ENCODE measurements around the gene NCOA3. TPM values are rescaled to one million over a fixed set of nuclear protein-coding genes. Genes with fewer than 3 reads are reported as not detected.

Gene NCOA3
- total and polyA plus RNA-seq, 10 of the 15 experiments (the other 5 are each of a cell fraction or from before 2014, with no cell fraction given): 16.9 to 96.2 (median 73.6) TPM

- TF ChIP-seq BHLHE40 (IDR thresholded peaks at IDR 0.05; ENCODE audit: borderline replicate concordance in 1 of 2, low read depth in 2 of 2, low read length in 1 of 2) (no peak), YBX1 (IDR thresholded peaks at IDR 0.05) (no peak), CEBPB (IDR thresholded peaks at IDR 0.05; ENCODE audit: borderline replicate concordance in 1 of 2, low read depth in 2 of 2, low read length in 2 of 2) (no peak), HDAC2 (IDR thresholded peaks at IDR 0.05) (no peak), ZNF622 (IDR thresholded peaks at IDR 0.05) (no peak), CHD1 (IDR thresholded peaks at IDR 0.05; ENCODE audit: low read depth, low read length) (no peak), CBX3 (IDR thresholded peaks at IDR 0.05; ENCODE audit: borderline replicate concordance, low read depth) (no peak), WRNIP1 (IDR thresholded peaks at IDR 0.05; ENCODE audit: borderline replicate concordance, low read depth, low read length) (no peak), POU2F2 (IDR thresholded peaks at IDR 0.05; ENCODE audit: borderline replicate concordance, low read depth, low read length) (peak; percentile 67; the same call in 1 of the 3 replicates), HCFC1 (IDR thresholded peaks at IDR 0.05; ENCODE audit: low read length) (no peak), BCL11A (IDR thresholded peaks at IDR 0.05; ENCODE audit: low read depth, low read length) (no peak), RELB (IDR thresholded peaks at IDR 0.05; ENCODE audit: low read depth) (0 out of 2 replicates have a peak, but pooled peaks have one; percentile 56), CUX1 (IDR thresholded peaks at IDR 0.05; ENCODE audit: insufficient replicate concordance, low read depth, low read length) (peak; percentile 54), RELA (IDR thresholded peaks at IDR 0.05; ENCODE audit: borderline replicate concordance, partially characterized antibody) (no peak), USF1 (IDR thresholded peaks at IDR 0.05; ENCODE audit: borderline replicate concordance, extremely low read length, insufficient read depth, low read depth, low read length) (no peak), NFXL1 (IDR thresholded peaks at IDR 0.05; ENCODE audit: borderline replicate concordance) (no peak), CTCF (IDR thresholded peaks at IDR 0.05 in 2 of 3, conservative IDR thresholded peaks at IDR 0.05 in 1 of 3; ENCODE audit: control insufficient read depth in 2 of 3, extremely low read depth in 1 of 3, insufficient read depth in 1 of 3, low read depth in 3 of 3, low read length in 3 of 3) (no peak), POLR2AphosphoS2 (IDR thresholded peaks at IDR 0.05; ENCODE audit: low read depth, low read length) (no peak), IRF4 (IDR thresholded peaks at IDR 0.05; ENCODE audit: low read depth, low read length) (no peak), NR2F1 (conservative IDR thresholded peaks at IDR 0.05) (no peak; the same call in 1 of the 2 replicates), SMAD1 (IDR thresholded peaks at IDR 0.05; ENCODE audit: low read depth, partially characterized antibody) (no peak)
Observed at GRCh38 chr20:47574616-47575364, 73.1 kb downstream of the NCOA3 start (continued).

Measured in GM12878 (cell line).